Caki2 (cell line): Measurements from ENCODE around the gene SH2D4B. TPM values are rescaled to one million over a fixed set of nuclear protein-coding genes. Genes with fewer than 3 reads are reported as not detected.

Source experiments
- DNase-seq: peaks from one replicate; pipeline ENCODE4 v3.0.0-alpha.2; 2015; ENCODE audit warnings: low read depth
- in situ Hi-C: cut with HindIII; loops from 2 replicates; pipeline ENCODE4 v1.10.0; 2016; ENCODE audit warnings: low sequenced_read_pairs, low pct_unique_long_range_greater_than_20kb, mixed read lengths
- total RNA-seq: library from RNA; depleted of rRNA; stranded (reverse); fragments of >200 nt; shearing (Covaris generic); gene quantifications from 2 replicates; pipeline ENCODE4 v1.2.3, GENCODE V29; 2014; ENCODE audit warnings: low replicate concordance

SH2D4B gene
- total RNA-seq, 1 experiment from 2014 or later: not detected

GRCh38 chr10:80600256-80600655, 62.6 kb downstream of the SH2D4B start:
- in situ Hi-C loops: no loop called here
- DNase-seq: no peak

GRCh38 chr10:80602881-80603280, 65.2 kb downstream of the SH2D4B start:
- no peak for DNase-seq
- in situ Hi-C loops: no loop called here

DNA sequence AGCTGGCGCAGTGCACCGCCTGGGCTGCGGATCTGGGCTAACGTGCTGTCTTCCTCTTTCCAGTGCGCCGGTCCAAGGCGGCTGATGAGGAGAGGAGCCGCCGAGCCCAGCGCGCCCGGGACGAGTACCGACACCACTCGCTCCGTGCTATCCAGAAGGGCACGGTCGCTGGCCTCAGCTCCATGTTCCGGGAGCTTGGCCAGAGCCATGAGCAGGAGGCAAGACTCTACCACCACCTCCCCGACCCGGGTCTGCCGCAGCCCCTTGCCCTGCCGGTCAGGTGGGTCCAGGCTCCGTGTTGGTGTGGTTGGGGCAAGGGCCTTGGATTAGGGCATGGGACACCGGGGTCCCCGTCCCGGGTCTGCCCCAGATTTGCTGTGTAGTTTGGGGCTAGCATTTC, 65.8 kb downstream of the SH2D4B start:
- in situ Hi-C loops: no loop called here
- DNase-seq: no peak

GRCh38 chr10:80608706-80609105, 71.0 kb downstream of the SH2D4B start:
- in situ Hi-C loops: no loop called here
- DNase-seq: no peak

GRCh38 chr10:80609331-80609730, 71.6 kb downstream of the SH2D4B start:
- in situ Hi-C loops: no loop called here

GRCh38 chr10:80611481-80612185, 73.9 kb downstream of the SH2D4B start:
- in situ Hi-C loops: no loop called here

More at GRCh38 chr10:80609331-80609730, 71.6 kb downstream of the SH2D4B start:
- no peak for DNase-seq

DNA sequence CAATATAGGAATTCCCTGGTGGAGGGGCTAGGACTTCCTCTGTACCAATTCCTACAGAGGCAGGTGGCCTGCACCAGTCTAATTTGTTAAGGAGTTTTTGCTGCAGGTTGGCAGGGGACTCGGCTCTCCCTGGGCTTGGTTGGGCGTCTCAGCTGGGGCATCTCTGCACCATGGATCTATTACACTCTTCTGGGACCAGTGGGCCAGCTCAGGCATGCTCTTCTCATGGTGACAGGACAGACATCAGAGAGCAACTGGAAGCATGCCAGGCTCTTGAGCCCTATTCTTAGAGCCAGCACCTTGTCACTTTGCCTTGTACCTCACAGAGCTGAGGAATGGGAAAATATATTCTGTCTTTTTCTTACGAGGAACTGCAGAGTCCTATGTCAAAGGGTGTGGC, 74.6 kb downstream of the SH2D4B start:
- in situ Hi-C loops: no loop called here
- DNase-seq: no peak

More at GRCh38 chr10:80611481-80612185, 73.9 kb downstream of the SH2D4B start:
- DNase-seq: no peak

GRCh38 chr10:80613466-80614170, 75.9 kb downstream of the SH2D4B start:
- DNase-seq: no peak
- in situ Hi-C loops: no loop called here

DNA sequence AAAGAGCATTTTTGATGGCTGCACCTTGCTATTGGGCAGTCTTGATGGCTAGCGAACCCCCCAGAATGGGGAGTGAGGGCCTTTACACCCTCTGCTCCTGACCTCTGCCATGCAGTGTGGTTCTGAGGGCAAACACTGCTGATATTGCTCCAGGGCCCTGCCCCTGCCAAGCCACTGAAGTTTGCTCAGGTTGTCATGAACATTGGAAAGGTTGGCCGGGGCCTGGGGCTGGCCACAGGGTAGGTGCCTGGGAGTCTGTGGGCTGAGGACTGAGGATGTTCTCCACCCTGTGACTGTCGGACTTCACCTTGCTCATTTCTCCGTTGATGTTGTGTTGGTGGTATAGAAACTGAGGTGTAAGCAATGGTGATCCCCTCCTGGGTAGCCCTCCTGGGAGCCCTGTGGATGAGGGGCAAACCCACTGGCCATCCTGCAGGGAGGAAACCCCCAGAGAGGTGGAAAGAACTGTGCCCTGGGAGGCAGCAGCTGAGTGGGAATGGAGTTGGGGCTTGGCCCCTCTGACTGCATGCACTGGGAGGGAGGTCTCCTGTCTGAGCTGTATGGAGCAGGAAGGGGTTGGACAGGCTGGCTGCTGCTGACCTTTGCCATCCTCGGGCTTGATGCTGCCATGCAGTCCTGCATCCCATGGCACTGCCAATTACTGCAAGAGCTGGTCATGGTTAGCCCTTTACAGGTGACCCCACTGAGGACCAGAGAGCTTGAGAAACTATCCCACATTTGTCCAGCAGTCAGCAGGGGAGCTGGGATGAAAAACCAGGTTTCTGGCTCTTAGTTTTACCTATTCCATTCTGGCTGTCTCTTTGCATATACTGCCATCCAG, 77.1 kb downstream of the SH2D4B start:
- no peak for DNase-seq
- in situ Hi-C loops: no loop called here

DNA sequence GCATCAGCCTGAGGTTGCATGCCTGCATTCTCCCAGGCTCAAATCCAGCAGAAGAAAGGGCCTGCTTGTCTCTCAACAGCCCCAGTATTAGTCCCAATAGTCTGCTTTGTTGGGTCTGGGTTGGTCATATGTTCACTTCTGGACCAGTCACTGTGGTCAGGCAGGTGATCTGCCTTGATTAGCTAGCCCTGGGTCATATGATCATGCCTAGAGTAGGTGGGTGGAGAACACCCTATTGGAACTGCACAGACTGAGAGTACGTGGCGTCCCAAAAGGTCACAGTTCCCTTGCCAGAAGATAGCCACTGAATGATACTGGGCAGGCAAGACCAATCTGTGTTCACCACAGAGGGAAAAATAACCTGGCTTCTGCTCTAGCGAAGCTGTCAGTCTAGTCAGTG, 80.1 kb downstream of the SH2D4B start:
- in situ Hi-C loops: no loop called here

GRCh38 chr10:80619036-80619435, 81.3 kb downstream of the SH2D4B start:
- DNase-seq: no peak
- in situ Hi-C loops: no loop called here

More for the DNA sequence above, 80.1 kb downstream of the SH2D4B start:
- DNase-seq: no peak

DNA sequence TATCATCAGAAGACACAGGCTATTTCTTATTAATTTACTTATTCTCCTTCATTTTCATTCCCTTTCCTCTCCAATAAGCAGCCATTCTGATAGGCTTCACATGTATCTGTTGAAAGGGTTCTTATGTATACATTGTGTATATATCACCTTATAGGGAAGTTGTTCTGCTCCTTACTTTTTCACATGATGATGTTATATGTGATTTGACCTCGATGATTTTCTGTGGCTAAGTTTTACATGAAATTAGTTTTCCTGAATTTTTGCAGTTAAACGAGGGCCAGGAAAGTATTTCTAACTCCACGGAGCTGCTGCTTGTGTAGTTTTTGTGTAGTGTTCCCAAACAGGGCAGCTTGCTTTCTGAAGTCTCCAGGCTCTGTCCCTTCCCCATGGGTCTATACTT, 84.5 kb downstream of the SH2D4B start:
- no peak for DNase-seq
- in situ Hi-C loops: no loop called here

DNA sequence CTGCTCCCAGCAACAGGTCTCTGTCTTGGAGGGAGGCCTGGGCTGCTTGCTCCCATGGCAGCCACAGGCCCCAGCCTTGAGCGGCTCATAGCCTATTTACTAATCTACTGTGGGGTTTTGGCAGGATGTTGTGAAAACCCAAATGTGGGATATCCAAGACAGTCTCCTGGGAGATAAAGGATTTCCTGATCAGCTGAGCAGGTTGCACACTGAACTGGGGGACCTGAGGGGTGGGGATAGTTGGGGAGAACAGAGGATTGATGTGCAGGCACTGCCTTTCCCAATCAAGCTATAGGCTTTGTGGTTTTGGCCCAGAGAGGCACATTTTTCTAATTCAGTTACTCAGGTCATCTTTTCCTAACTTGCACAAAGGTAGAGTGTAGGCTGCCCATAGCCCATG, 92.6 kb downstream of the SH2D4B start:
- no peak for DNase-seq
- in situ Hi-C loops: no loop called here

DNA sequence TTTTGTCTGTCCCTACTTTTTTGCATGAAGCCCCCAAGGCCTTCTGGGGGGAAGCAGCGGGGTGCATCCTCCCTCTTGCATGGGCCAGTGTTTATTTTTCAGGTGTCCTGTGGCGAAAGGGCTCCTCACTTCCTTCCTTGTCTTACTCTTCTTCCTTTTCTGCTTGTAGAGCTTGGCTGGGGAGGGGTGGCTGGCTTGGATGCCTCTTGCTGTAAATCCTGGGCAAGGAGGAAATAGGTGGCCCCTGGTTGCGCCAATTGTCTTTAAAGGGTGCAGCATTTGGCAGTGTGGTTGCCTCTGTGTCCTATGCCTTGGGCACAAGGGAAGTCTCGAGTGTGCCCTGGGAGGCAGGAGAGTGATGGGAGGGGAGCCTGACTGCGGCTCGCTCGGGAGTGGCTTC, 95.0 kb downstream of the SH2D4B start:
- in situ Hi-C loops: no loop called here
- DNase-seq: no peak

DNA sequence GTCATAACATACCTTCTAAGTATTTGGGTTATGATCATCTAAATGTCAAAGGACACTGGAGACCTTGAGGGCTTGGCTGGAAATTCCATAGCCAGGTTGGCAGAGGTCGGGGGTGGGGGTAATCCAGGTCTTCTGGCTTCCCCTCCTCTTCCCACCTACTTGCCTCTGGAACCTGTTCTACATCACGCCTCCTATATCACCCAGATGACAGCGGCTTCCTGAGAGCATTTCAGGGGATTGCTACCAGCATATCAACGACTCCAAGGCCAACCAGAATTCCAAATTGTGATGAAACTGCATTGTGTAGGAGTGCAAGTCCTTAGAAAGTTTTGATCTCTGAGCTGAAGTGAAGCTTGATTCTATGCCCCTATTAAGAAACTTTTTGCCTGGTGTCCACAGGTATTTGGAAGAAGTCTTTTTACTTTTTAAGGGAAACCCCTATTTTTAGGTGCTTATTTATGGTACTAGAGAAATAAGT, 95.7 kb downstream of the SH2D4B start:
- in situ Hi-C loops: no loop called here
- no peak for DNase-seq

DNA sequence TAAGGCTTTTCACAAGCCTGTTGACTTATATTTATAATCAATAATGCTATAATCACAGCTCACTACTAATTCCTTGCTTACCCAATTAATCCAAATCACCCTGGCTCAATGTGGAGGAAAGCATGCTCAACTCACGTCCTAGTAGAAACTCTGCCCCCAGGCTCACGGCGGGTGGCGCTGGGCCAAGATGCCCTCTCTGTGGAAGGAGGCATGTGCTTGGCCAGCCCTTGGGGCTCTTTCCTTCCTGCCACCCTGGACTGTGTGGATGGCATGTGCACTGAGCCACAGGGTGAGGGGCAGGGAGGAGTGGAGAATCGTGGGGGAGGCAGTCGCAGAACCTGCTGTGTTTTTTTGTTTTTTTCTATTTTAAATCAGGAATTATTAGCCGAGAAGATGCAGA, 96.2 kb downstream of the SH2D4B start:
- no peak for DNase-seq
- in situ Hi-C loops: no loop called here

GRCh38 chr10:80642661-80643060, 105.0 kb downstream of the SH2D4B start:
- no peak for DNase-seq
- in situ Hi-C loops: no loop called here

DNA sequence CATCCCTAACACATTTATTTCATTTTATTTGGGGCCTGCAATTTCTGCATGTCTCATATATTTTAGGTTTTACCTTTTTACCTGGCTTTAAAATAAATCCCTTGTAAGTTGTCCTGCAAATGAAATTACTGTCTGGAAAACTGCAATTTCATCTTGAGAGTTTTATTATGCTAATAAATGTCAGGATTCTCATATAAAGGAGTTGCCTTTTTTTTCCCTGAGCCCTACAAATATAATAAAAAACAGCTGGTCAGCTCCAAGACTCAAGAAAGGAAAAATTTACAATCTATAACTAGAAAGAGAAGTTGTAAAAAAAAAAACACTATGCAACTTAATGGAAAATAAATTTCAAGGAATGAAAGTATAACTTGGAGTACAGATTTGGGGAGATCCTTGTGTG, 108.7 kb downstream of the SH2D4B start:
- in situ Hi-C loops: no loop called here
- DNase-seq: no peak
